Thoracic aorta (tissue), 2 donors: ENCODE measurements around the gene RPH3AL. TPM values are rescaled to one million over a fixed set of nuclear protein-coding genes. Genes with fewer than 3 reads are reported as not detected.

Experiments used
- ATAC-seq: fragments of 150-250 bp; one replicate; pipeline ENCODE4 v1.8.0; 2017; ENCODE audit warnings: low read depth; ENCODE audit not compliant: insufficient number of reproducible peaks, low FRiP score
- DNase-seq: peaks from one replicate; pipeline ENCODE4 v3.0.0-alpha.2; 2020; ENCODE audit warnings: low spot score
- H3K27ac ChIP-seq, 2 donors: fragments of 200-600 bp; sonication (generic); 1 replicate in 1 of 2; 2 replicates in 1 of 2; pipeline ENCODE4 v1.5.1; 2016; ENCODE audit warnings: mild to moderate bottlenecking in 2 of 2, moderate library complexity in 2 of 2
- H3K27me3 ChIP-seq: fragments of 200-600 bp; sonication (generic); replicated peaks from 2 replicates; pipeline ENCODE4 v1.6.0; 2016; ENCODE audit warnings: mild to moderate bottlenecking; ENCODE audit not compliant: insufficient read depth
- H3K36me3 ChIP-seq: fragments of 200-600 bp; sonication (generic); one replicate; pipeline ENCODE4 v1.5.1; 2016
- H3K4me1 ChIP-seq, 2 donors: fragments of 200-600 bp; sonication (generic); 1 replicate in 1 of 2; 2 replicates in 1 of 2; pipeline versions ENCODE4 v1.5.1 to v1.6.0; 2016; ENCODE audit warnings: low read depth in 2 of 2, mild to moderate bottlenecking in 1 of 2; ENCODE audit not compliant: control insufficient read depth in 1 of 2
- H3K4me3 ChIP-seq: fragments of 200-600 bp; sonication (generic); 2 replicates; pipeline ENCODE4 v1.5.1; 2016; ENCODE audit warnings: mild to moderate bottlenecking
- H3K9me3 ChIP-seq: fragments of 200-600 bp; sonication (generic); 2 replicates; pipeline ENCODE4 v1.5.1; 2016
- total RNA-seq, 2 donors: library from RNA; depleted of rRNA; stranded (reverse); fragments of >200 nt; gene quantifications; one replicate each; pipeline versions ENCODE4 v1.1.0 to v1.2.3, GENCODE V29; 2016
- TF ChIP-seq, protein P1 (sequence below): fragments of 200-600 bp; sonication (generic); IDR thresholded peaks from one replicate; pipeline ENCODE4 v1.5.1; 2019; ENCODE audit warnings: antibody characterized with exemption

RPH3AL gene
- total RNA-seq, 2 donors from 2014 or later, result 6.5 to 33.1 TPM

DNA sequence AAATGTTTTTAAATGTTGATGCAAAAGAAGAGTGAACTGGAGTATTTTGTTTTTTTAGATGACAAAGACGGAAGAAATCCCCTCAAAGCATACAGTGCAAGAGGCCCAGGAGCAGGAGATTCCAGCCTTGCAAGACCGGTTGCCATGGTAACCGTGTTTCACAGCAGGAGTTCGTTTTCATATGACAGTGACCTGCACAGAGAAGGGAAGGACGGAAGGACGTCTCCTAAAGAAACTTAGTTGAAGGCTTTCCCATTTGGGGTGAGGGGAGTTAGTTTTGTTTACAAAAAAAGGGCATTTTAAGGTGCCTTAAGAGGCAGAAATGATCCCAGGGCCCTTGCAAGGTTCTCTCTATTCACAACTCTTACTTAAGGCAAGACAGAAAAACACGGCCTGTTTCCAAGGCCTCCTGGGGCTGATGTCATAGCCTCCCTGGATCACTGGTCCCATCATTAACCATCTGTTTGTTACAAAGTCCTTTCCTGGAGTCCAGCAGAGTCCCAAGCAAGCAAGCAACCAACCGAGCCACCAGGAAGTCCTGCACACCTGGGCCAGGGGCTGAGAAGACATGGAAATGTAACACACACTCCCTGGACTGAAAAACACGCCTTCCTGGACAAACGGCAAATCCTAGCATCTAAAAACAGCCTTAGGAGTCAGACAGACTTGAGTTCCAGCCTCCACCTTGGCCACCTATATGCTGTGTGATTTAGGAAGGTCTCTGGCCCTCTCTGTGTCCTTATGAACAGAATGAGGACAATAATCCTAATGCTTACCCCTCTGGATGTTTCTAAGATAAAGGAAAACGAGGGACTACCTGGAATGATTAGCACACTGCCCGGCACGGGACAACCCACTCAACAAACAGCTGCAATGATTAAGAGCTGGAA, 30.3 kb upstream of the RPH3AL start:
- no peak overlapping the region for H3K27ac ChIP-seq
- TF ChIP-seq, protein P1, sequence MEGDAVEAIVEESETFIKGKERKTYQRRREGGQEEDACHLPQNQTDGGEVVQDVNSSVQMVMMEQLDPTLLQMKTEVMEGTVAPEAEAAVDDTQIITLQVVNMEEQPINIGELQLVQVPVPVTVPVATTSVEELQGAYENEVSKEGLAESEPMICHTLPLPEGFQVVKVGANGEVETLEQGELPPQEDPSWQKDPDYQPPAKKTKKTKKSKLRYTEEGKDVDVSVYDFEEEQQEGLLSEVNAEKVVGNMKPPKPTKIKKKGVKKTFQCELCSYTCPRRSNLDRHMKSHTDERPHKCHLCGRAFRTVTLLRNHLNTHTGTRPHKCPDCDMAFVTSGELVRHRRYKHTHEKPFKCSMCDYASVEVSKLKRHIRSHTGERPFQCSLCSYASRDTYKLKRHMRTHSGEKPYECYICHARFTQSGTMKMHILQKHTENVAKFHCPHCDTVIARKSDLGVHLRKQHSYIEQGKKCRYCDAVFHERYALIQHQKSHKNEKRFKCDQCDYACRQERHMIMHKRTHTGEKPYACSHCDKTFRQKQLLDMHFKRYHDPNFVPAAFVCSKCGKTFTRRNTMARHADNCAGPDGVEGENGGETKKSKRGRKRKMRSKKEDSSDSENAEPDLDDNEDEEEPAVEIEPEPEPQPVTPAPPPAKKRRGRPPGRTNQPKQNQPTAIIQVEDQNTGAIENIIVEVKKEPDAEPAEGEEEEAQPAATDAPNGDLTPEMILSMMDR, result no peak
- peaks cover 2 to 13% of the 10 kb centered on the region in 2 donors for H3K4me1 ChIP-seq
- no peaks in the 10 kb centered on the region for H3K27me3 ChIP-seq
- ATAC-seq, result no peak
- no peak overlapping the region for H3K4me3 ChIP-seq
- DNase-seq, result no peak
- no peaks in the 10 kb centered on the region for H3K36me3 ChIP-seq
- H3K9me3 ChIP-seq, result no peaks in the 10 kb centered on the region

DNA sequence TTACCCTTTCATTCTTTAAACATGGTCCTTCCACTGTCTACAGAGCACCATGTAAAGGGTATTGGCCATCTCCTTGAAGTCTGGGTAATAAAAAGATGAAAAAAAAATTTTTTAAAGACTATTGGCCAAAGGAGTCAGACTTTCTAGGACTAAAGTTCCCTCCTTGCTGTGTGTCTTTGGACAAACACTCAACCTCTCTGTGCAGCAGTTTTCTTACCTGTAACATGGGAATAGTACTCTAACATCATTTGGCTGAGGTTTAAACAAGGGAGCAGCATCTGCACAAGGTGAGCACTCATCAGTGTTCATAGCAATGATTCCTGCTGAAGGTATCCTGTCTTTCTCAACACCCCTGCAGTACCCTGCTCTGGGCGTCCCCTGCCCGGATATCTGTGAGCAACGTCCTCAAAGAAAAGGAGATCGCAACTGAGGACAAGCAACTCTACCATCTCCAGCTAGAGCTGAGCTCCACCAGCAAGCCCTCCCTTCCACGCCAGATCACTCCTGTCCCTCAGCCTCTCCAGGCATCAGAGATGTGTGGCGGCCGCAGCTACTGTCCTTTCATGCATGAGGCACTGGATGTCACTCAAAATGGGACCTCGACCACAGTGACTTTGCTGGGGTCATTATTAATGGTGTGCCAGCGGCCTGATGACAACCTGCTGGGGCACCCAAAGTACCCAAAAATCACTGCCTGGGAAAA, 29.5 kb upstream of the RPH3AL start:
- DNase-seq, result no peak
- no peaks in the 10 kb centered on the region for H3K36me3 ChIP-seq
- TF ChIP-seq, protein P1, result no peak
- ATAC-seq, result no peak
- H3K27me3 ChIP-seq, result no peaks in the 10 kb centered on the region
- H3K27ac ChIP-seq, result no peak overlapping the region
- peaks cover 2 to 13% of the 10 kb centered on the region in 2 donors for H3K4me1 ChIP-seq
- H3K4me3 ChIP-seq, result no peak overlapping the region
- no peaks in the 10 kb centered on the region for H3K9me3 ChIP-seq

DNA sequence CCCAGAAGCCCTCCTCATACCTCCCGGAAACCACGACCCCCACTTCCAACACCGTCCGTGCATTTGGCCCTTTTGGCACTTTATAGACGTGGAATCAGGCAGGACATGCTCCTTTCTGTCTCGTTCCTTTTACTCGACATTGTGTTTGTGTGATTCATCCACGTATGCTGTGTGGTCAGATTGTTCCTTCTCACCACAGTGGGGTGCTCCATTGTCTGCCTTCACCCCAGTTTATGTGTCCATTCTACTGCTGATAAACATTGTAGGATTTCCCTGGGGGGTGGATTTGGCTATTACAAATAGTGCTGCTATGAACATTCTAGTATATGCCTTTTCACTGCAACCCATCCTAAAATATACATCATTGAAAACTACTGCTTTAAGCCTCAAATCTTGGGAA, 28.9 kb upstream of the RPH3AL start:
- DNase-seq (no peak), ATAC-seq (no peak)
- Histone ChIP-seq H3K4me3 (no peak overlapping the region), H3K9me3 (no peaks in the 10 kb centered on the region), H3K4me1 (peaks cover 2 to 11% of the 10 kb centered on the region in 2 donors), H3K27me3 (no peaks in the 10 kb centered on the region), H3K27ac (no peak overlapping the region), H3K36me3 (no peaks in the 10 kb centered on the region)
- TF ChIP-seq, protein P1, result no peak

DNA sequence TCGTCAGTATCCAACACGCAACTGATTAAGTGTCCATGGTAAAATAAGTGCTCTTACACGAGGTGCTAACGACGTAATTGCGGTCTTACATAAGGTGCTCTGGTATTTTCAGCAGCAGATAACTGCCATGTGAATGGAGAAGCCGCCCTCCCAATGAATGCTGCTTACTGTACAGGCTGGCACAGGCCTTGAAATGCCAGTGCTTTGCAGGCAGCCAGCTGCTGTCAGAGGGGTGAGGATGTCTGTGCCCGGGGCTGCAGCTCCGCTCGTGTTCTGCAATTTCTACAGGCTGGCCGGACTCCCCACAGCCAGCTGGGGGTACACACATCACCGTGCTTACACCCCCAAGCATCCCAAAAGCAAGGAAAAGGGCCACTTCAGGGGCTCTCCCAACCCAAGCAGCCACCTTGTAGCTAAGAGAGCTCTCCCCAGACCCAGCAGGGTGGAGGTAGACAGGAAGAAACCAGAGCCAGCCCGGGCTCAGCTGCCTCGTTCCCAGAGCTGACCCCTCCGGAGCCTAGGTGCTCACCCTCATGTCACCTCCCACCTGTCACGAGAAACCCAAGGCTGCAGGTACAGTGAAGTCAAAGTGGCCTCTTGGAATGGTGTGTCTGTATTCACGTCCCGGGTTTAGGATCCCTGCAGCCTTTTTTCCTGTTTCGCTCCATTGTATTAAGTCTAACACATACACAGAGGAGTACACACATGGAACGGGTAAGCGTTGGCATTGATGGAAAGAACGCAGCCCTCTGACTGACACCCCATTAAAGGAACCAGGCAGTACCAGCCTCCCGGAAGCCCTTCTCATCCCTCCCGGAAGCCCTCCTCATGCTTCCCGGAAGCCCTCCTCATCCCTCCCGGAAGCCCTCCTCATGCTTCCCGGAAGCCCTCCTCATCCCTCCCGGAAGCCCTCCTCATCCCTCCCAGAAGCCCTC, 27.2 kb upstream of the RPH3AL start:
- no peak overlapping the region for H3K4me3 ChIP-seq
- H3K4me1 ChIP-seq, result no peaks in the 10 kb centered on the region
- no peak for ATAC-seq
- H3K9me3 ChIP-seq, result no peaks in the 10 kb centered on the region
- no peaks in the 10 kb centered on the region for H3K36me3 ChIP-seq
- H3K27ac ChIP-seq, result no peak overlapping the region
- no peaks in the 10 kb centered on the region for H3K27me3 ChIP-seq
- no peak for DNase-seq
- TF ChIP-seq, protein P1, result no peak
